ENCODE results near the gene USP47. TPM values are rescaled to one million over a fixed set of nuclear protein-coding genes. Genes with fewer than 3 reads are reported as not detected.
A peak's percentile ranks its signal among the peaks of the same experiment; 100 is the strongest.

Gene USP47
- total RNA-seq, 3 donors from 2014 or later (not counting 1 experiment from before 2014, with no cell fraction given) = 102 to 108 (median 107) TPM

- TF ChIP-seq CTCF (IDR thresholded peaks at IDR 0.05) = no peak
- Mint-ChIP-seq H3K36me3 (peaks cover 39% of the 10 kb centered on the region), H3K9me3 (no peaks in the 10 kb centered on the region), H3K27ac (peak overlapping the region in 1 of 2 donors; percentile 23), H3K4me1 (peaks cover 5% of the 10 kb centered on the region in 2 donors), H3K27me3 (ENCODE audit: low read depth in 2 of 2) (no peaks in the 10 kb centered on the region), H3K4me3 (no peak overlapping the region)
- Histone ChIP-seq H3K4me3 (ENCODE audit: low read length) (no peak overlapping the region), H3K27me3 (ENCODE audit: control insufficient read depth, insufficient read depth, low read length) (no peaks in the 10 kb centered on the region), H3K27ac (ENCODE audit: low read length) (no peak overlapping the region), H3K9me3 (ENCODE audit: control insufficient read depth, insufficient read depth, low read length) (no peaks in the 10 kb centered on the region), H3K36me3 (ENCODE audit: control insufficient read depth, insufficient read depth, low read length) (peaks cover 94% of the 10 kb centered on the region), H3K4me1 (ENCODE audit: control insufficient read depth, insufficient read depth, low read length) (no peaks in the 10 kb centered on the region)
- intact Hi-C loops (cut with micrococcal nuclease) = no loop called here
- no peak for ATAC-seq
- 74% methylated on average over 3 of the region's 4 CpGs for WGBS (ENCODE audit: insufficient coverage)
- DNase-seq = no peak
These were observed 106.1 kb downstream of the USP47 start for GRCh38 chr11:11947825-11948224.

GRCh38 chr11:11948242-11948947, 106.6 kb downstream of the USP47 start:
- no peak overlapping the region for H3K4me3 ChIP-seq (ENCODE audit: low read length)
- no peaks in the 10 kb centered on the region for H3K9me3 ChIP-seq (ENCODE audit: control insufficient read depth, insufficient read depth, low read length)
- Mint-ChIP-seq H3K27ac (peak overlapping the region in 1 of 2 donors; percentile 23), H3K36me3 (peaks cover 45% of the 10 kb centered on the region), H3K4me1 (peaks cover 5% of the 10 kb centered on the region in 2 donors), H3K27me3 (ENCODE audit: low read depth in 2 of 2) (no peaks in the 10 kb centered on the region), H3K4me3 (no peak overlapping the region), H3K9me3 (no peaks in the 10 kb centered on the region)
- intact Hi-C loops (cut with micrococcal nuclease) = no loop called here
- no peak for TF ChIP-seq CTCF (IDR thresholded peaks at IDR 0.05)
- no peak for DNase-seq
- no peaks in the 10 kb centered on the region for H3K27me3 ChIP-seq (ENCODE audit: control insufficient read depth, insufficient read depth, low read length)
- ATAC-seq = no peak
- no peaks in the 10 kb centered on the region for H3K4me1 ChIP-seq (ENCODE audit: control insufficient read depth, insufficient read depth, low read length)
- H3K27ac ChIP-seq (ENCODE audit: low read length) = no peak overlapping the region
- H3K36me3 ChIP-seq (ENCODE audit: control insufficient read depth, insufficient read depth, low read length) = peaks cover 95% of the 10 kb centered on the region
- WGBS (ENCODE audit: insufficient coverage) = 100% methylated on average over 1 of the region's 2 CpGs

- no peaks in the 10 kb centered on the region for H3K27me3 ChIP-seq (ENCODE audit: control insufficient read depth, insufficient read depth, low read length)
- no peak overlapping the region for H3K4me3 ChIP-seq (ENCODE audit: low read length)
- no peak for DNase-seq
- no peaks in the 10 kb centered on the region for H3K9me3 ChIP-seq (ENCODE audit: control insufficient read depth, insufficient read depth, low read length)
- Mint-ChIP-seq H3K4me1 (peaks cover 5% of the 10 kb centered on the region in 2 donors), H3K4me3 (no peak overlapping the region), H3K27ac (no peak overlapping the region), H3K9me3 (no peaks in the 10 kb centered on the region), H3K36me3 (peaks cover 48% of the 10 kb centered on the region), H3K27me3 (ENCODE audit: low read depth in 2 of 2) (no peaks in the 10 kb centered on the region)
- peaks cover 92% of the 10 kb centered on the region for H3K36me3 ChIP-seq (ENCODE audit: control insufficient read depth, insufficient read depth, low read length)
- no peaks in the 10 kb centered on the region for H3K4me1 ChIP-seq (ENCODE audit: control insufficient read depth, insufficient read depth, low read length)
- intact Hi-C loops (cut with micrococcal nuclease) = no loop called here
- ATAC-seq = no peak
- no peak overlapping the region for H3K27ac ChIP-seq (ENCODE audit: low read length)
- TF ChIP-seq CTCF (IDR thresholded peaks at IDR 0.05) = no peak
These were observed 107.7 kb downstream of the USP47 start for GRCh38 chr11:11949482-11949881.

- no peak for DNase-seq
- ATAC-seq = no peak
- Mint-ChIP-seq H3K27ac (peak overlapping the region; percentile 7 to 22), H3K9me3 (no peaks in the 10 kb centered on the region), H3K4me1 (peaks cover 0 to under 1% of the 10 kb centered on the region in 2 donors), H3K27me3 (ENCODE audit: low read depth in 2 of 2) (no peaks in the 10 kb centered on the region), H3K36me3 (peaks cover 64% of the 10 kb centered on the region), H3K4me3 (no peak overlapping the region)
- Histone ChIP-seq H3K36me3 (ENCODE audit: control insufficient read depth, insufficient read depth, low read length) (peaks cover 94% of the 10 kb centered on the region), H3K4me1 (ENCODE audit: control insufficient read depth, insufficient read depth, low read length) (no peaks in the 10 kb centered on the region), H3K27ac (ENCODE audit: low read length) (no peak overlapping the region), H3K9me3 (ENCODE audit: control insufficient read depth, insufficient read depth, low read length) (no peaks in the 10 kb centered on the region), H3K27me3 (ENCODE audit: control insufficient read depth, insufficient read depth, low read length) (no peaks in the 10 kb centered on the region), H3K4me3 (ENCODE audit: low read length) (no peak overlapping the region)
- no peak for TF ChIP-seq CTCF (IDR thresholded peaks at IDR 0.05)
- intact Hi-C loops (cut with micrococcal nuclease) = no loop called here
These were observed 110.3 kb downstream of the USP47 start for GRCh38 chr11:11952036-11952435.

Measured in natural killer cell (primary cell).